Prostate gland (tissue), 2 donors: ENCODE results near the gene TRPV5. TPM values are rescaled to one million over a fixed set of nuclear protein-coding genes. Genes with fewer than 3 reads are reported as not detected.

ENCODE experiments used
- DNase-seq: peaks from one replicate; pipeline ENCODE4 v3.0.0-alpha.2; 2019; ENCODE audit warnings: low spot score
- H3K27ac ChIP-seq, 2 donors: fragments of 200-600 bp; sonication (generic); 2 replicates each; pipeline ENCODE4 v1.5.1; 2017 to 2019
- H3K27me3 ChIP-seq: fragments of 200-600 bp; sonication (generic); replicated peaks from 2 replicates; pipeline ENCODE4 v1.5.1; 2019; ENCODE audit not compliant: insufficient read depth
- H3K36me3 ChIP-seq, 2 donors: fragments of 200-600 bp; sonication (generic); 1 replicate in 1 of 2; 2 replicates in 1 of 2; pipeline versions ENCODE4 v1.5.1 to v1.8.1; 2017 to 2019
- H3K4me1 ChIP-seq: fragments of 200-600 bp; sonication (generic); replicated peaks from 2 replicates; pipeline ENCODE4 v1.5.1; 2019
- H3K4me3 ChIP-seq, 2 donors: fragments of 200-600 bp; sonication (generic); 2 replicates each; pipeline ENCODE4 v1.5.1; 2017 to 2019
- H3K9me3 ChIP-seq: fragments of 200-600 bp; sonication (generic); 2 replicates; pipeline ENCODE4 v1.5.1; 2017
- CTCF ChIP-seq, 4 experiments: fragments of 200-600 bp in 2 of 4; fragments of 450-650 bp in 2 of 4; sonication (generic) in 2 of 4; IDR thresholded peaks; 1 replicate in 3 of 4; 2 replicates in 1 of 4; pipeline ENCODE4 v1.5.1; 2016 to 2019; ENCODE audit warnings: antibody characterized with exemption in 4 of 4, mild to moderate bottlenecking in 2 of 4, moderate library complexity in 2 of 4
- POLR2A ChIP-seq: fragments of 450-650 bp; IDR thresholded peaks from one replicate; pipeline ENCODE4 v1.6.1; 2016; ENCODE audit warnings: antibody characterized with exemption, mild to moderate bottlenecking
- POLR2AphosphoS5 ChIP-seq: sonication (generic); formaldehyde crosslinking; IDR thresholded peaks from one replicate; pipeline ENCODE4 v1.6.1; 2017; ENCODE audit warnings: antibody characterized with exemption
- WGBS: methylation state at CpG from one replicate; pipeline ENCODE4 v1.1.5; 2018; 5-methylcytosine and 5-hydroxymethylcytosine counted together
- intact Hi-C: fragments of 100-400 bp; cut with DNase I; formaldehyde crosslinking; loops from one replicate; pipeline ENCODE4 v1.14.2; 2022
- total RNA-seq, 2 donors: library from RNA; depleted of rRNA; stranded (reverse); fragments of >200 nt; gene quantifications; one replicate each; pipeline ENCODE4 v1.1.0, GENCODE V29; 2016

Gene TRPV5
- total RNA-seq, 2 donors from 2014 or later: not detected

GRCh38 chr7:142891490-142892082 is 42.0 kb downstream of the TRPV5 start:
- intact Hi-C loops: no loop called here
- Histone ChIP-seq H3K9me3 (no peaks in the 10 kb centered on the region), H3K36me3 (no peaks in the 10 kb centered on the region), H3K27ac (no peak overlapping the region), H3K27me3 (no peaks in the 10 kb centered on the region), H3K4me1 (peaks cover 8% of the 10 kb centered on the region), H3K4me3 (no peak overlapping the region)
- no peak for TF ChIP-seq CTCF (IDR thresholded peaks at IDR 0.05)
- TF ChIP-seq POLR2A: no peak
- no peak for TF ChIP-seq POLR2AphosphoS5
- 97% methylated on average over 10 of the region's 10 CpGs for WGBS
- no peak for DNase-seq

- TF ChIP-seq CTCF (IDR thresholded peaks at IDR 0.05) (no peak), POLR2A (no peak), POLR2AphosphoS5 (no peak)
- intact Hi-C loops: no loop called here
- Histone ChIP-seq H3K4me3 (no peak overlapping the region), H3K27me3 (no peaks in the 10 kb centered on the region), H3K4me1 (peaks cover 8% of the 10 kb centered on the region), H3K27ac (no peak overlapping the region), H3K36me3 (no peaks in the 10 kb centered on the region), H3K9me3 (no peaks in the 10 kb centered on the region)
- no peak for DNase-seq
- WGBS: 86% methylated on average over 12 of the region's 12 CpGs
Observed at GRCh38 chr7:142890874-142891485, 42.6 kb downstream of the TRPV5 start.

GRCh38 chr7:142889816-142890215 is 43.7 kb downstream of the TRPV5 start:
- Histone ChIP-seq H3K27me3 (no peaks in the 10 kb centered on the region), H3K4me1 (peaks cover 8% of the 10 kb centered on the region), H3K27ac (no peak overlapping the region), H3K9me3 (no peaks in the 10 kb centered on the region), H3K36me3 (no peaks in the 10 kb centered on the region), H3K4me3 (no peak overlapping the region)
- DNase-seq: no peak
- intact Hi-C loops: no loop called here
- 29% methylated on average over 1 of the region's 3 CpGs for WGBS
- TF ChIP-seq POLR2AphosphoS5 (no peak), CTCF (IDR thresholded peaks at IDR 0.05) (no peak), POLR2A (no peak)

- Histone ChIP-seq H3K36me3 (no peaks in the 10 kb centered on the region), H3K27me3 (no peaks in the 10 kb centered on the region), H3K4me1 (no peaks in the 10 kb centered on the region), H3K27ac (no peak overlapping the region), H3K9me3 (no peaks in the 10 kb centered on the region), H3K4me3 (no peak overlapping the region)
- 92% methylated on average over 12 of the region's 12 CpGs for WGBS
- TF ChIP-seq POLR2A (no peak), POLR2AphosphoS5 (no peak), CTCF (IDR thresholded peaks at IDR 0.05) (no peak)
- DNase-seq: no peak
- intact Hi-C loops: no loop called here
Observed at GRCh38 chr7:142887282-142888015, 46.1 kb downstream of the TRPV5 start.
